Vagina (tissue), 2 donors: ENCODE data around the gene SMIM1.

Source experiments
- POLR2A ChIP-seq, 2 donors: fragments of 450-650 bp; IDR thresholded peaks; one replicate each; pipeline ENCODE4 v1.6.1; 2017; ENCODE audit warnings: antibody characterized with exemption in 2 of 2, mild to moderate bottlenecking in 2 of 2, moderate library complexity in 2 of 2
- TF ChIP-seq, protein P1 (sequence below), 3 experiments: fragments of 450-650 bp in 2 of 3; fragments of 200-600 bp in 1 of 3; sonication (generic) in 1 of 3; IDR thresholded peaks; one replicate each; pipeline ENCODE4 v1.5.1; 2017 to 2019; ENCODE audit warnings: antibody characterized with exemption in 3 of 3, mild to moderate bottlenecking in 2 of 3, moderate library complexity in 2 of 3

DNA sequence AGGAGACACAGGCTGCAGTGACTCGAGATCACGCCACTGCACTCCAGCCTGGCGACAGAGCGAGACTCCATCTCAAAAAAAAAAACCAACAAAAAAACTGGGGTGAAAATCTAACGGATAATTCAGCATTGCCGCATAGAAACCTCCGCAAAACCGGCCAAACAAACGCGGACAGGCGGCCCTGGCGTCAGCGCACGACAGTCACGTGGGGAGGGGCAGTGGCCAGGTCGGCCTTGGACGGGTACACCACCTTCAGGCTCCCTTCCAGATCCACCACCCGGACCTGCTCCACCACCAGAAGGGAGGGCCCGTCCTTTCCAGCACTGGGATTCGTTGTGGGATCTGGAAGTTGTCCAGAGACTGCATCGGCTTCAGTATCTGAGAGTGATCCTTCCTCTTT lies 8.4 kb downstream of the SMIM1 start:
- TF ChIP-seq, protein P1, sequence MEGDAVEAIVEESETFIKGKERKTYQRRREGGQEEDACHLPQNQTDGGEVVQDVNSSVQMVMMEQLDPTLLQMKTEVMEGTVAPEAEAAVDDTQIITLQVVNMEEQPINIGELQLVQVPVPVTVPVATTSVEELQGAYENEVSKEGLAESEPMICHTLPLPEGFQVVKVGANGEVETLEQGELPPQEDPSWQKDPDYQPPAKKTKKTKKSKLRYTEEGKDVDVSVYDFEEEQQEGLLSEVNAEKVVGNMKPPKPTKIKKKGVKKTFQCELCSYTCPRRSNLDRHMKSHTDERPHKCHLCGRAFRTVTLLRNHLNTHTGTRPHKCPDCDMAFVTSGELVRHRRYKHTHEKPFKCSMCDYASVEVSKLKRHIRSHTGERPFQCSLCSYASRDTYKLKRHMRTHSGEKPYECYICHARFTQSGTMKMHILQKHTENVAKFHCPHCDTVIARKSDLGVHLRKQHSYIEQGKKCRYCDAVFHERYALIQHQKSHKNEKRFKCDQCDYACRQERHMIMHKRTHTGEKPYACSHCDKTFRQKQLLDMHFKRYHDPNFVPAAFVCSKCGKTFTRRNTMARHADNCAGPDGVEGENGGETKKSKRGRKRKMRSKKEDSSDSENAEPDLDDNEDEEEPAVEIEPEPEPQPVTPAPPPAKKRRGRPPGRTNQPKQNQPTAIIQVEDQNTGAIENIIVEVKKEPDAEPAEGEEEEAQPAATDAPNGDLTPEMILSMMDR (IDR thresholded peaks at IDR 0.05): no peak
- no peak for TF ChIP-seq POLR2A (IDR thresholded peaks at IDR 0.05)
